ENCODE results near the gene TBC1D22A. TPM values are rescaled to one million over a fixed set of nuclear protein-coding genes. Genes with fewer than 3 reads are reported as not detected.

Gene TBC1D22A
- polyA plus RNA-seq, 1 donor from 2014 or later, result 9.3 TPM

DNA sequence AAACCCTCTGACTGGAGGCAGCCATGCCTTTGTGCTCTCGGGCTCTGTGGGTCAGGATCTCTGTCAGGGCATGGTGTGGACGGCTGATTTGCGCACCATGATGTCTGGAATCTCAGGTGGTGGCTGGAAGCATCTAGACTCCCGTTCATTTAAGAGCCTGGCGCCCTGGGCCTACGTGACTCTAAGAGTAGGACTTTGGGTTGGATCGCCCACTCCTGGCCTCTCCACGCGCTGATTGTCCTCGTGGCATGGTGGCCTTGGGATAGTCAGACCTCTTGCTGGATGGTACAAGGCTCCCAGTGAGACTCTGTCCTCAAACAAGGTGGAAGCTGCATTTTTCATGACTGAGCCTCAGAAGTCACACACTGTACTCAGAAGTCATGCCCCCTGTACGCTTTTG, 224.3 kb downstream of the TBC1D22A start:
- Histone ChIP-seq H3K4me2 (ENCODE audit: low read length) (no peak overlapping the region), H3K9ac (ENCODE audit: low read length) (no peak overlapping the region), H2AFZ (ENCODE audit: low read depth, low read length) (no peak overlapping the region), H3F3A (ENCODE audit: insufficient read depth, low read length, poor library complexity, severe bottlenecking) (no peaks in the 10 kb centered on the region), H3K9me2 (ENCODE audit: insufficient read depth, low read length) (no peaks in the 10 kb centered on the region), H3K27ac (ENCODE audit: low read length) (no peak overlapping the region), H3K4me3 (ENCODE audit: low read length) (no peak overlapping the region), H3K9me3 (ENCODE audit: low read length) (no peaks in the 10 kb centered on the region), H4K20me1 (ENCODE audit: insufficient read depth) (no peaks in the 10 kb centered on the region), H3K79me2 (replicated peaks; ENCODE audit: insufficient read depth, low read length) (no peaks in the 10 kb centered on the region), H3K27me3 (ENCODE audit: insufficient read depth, low read depth, low read length) (no peaks in the 10 kb centered on the region), H3K36me3 (ENCODE audit: insufficient read depth, low read length) (no peaks in the 10 kb centered on the region)
- TF ChIP-seq TAF1 (IDR thresholded peaks at IDR 0.05; ENCODE audit: low read depth), result no peak
- no peak for TF ChIP-seq EZH2 (IDR thresholded peaks at IDR 0.05; ENCODE audit: borderline replicate concordance, insufficient read depth, low read length, poor library complexity, severe bottlenecking)
- TF ChIP-seq, protein P1, sequence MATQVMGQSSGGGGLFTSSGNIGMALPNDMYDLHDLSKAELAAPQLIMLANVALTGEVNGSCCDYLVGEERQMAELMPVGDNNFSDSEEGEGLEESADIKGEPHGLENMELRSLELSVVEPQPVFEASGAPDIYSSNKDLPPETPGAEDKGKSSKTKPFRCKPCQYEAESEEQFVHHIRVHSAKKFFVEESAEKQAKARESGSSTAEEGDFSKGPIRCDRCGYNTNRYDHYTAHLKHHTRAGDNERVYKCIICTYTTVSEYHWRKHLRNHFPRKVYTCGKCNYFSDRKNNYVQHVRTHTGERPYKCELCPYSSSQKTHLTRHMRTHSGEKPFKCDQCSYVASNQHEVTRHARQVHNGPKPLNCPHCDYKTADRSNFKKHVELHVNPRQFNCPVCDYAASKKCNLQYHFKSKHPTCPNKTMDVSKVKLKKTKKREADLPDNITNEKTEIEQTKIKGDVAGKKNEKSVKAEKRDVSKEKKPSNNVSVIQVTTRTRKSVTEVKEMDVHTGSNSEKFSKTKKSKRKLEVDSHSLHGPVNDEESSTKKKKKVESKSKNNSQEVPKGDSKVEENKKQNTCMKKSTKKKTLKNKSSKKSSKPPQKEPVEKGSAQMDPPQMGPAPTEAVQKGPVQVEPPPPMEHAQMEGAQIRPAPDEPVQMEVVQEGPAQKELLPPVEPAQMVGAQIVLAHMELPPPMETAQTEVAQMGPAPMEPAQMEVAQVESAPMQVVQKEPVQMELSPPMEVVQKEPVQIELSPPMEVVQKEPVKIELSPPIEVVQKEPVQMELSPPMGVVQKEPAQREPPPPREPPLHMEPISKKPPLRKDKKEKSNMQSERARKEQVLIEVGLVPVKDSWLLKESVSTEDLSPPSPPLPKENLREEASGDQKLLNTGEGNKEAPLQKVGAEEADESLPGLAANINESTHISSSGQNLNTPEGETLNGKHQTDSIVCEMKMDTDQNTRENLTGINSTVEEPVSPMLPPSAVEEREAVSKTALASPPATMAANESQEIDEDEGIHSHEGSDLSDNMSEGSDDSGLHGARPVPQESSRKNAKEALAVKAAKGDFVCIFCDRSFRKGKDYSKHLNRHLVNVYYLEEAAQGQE (IDR thresholded peaks at IDR 0.05; ENCODE audit: borderline replicate concordance), result no peak
- no peak for TF ChIP-seq SMC3 (conservative IDR thresholded peaks at IDR 0.05; ENCODE audit: poor library complexity)
- no peak for TF ChIP-seq RAD21 (conservative IDR thresholded peaks at IDR 0.05)
- TF ChIP-seq EP300 (conservative IDR thresholded peaks at IDR 0.05; ENCODE audit: poor library complexity, severe bottlenecking), result no peak
- TF ChIP-seq POLR2AphosphoS5 (IDR thresholded peaks at IDR 0.05), result no peak
- TF ChIP-seq, protein P2, sequence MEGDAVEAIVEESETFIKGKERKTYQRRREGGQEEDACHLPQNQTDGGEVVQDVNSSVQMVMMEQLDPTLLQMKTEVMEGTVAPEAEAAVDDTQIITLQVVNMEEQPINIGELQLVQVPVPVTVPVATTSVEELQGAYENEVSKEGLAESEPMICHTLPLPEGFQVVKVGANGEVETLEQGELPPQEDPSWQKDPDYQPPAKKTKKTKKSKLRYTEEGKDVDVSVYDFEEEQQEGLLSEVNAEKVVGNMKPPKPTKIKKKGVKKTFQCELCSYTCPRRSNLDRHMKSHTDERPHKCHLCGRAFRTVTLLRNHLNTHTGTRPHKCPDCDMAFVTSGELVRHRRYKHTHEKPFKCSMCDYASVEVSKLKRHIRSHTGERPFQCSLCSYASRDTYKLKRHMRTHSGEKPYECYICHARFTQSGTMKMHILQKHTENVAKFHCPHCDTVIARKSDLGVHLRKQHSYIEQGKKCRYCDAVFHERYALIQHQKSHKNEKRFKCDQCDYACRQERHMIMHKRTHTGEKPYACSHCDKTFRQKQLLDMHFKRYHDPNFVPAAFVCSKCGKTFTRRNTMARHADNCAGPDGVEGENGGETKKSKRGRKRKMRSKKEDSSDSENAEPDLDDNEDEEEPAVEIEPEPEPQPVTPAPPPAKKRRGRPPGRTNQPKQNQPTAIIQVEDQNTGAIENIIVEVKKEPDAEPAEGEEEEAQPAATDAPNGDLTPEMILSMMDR (IDR thresholded peaks at IDR 0.05; ENCODE audit: poor library complexity, severe bottlenecking), result no peak
- TF ChIP-seq MXI1 (conservative IDR thresholded peaks at IDR 0.05; ENCODE audit: poor library complexity, severe bottlenecking), result no peak

DNA sequence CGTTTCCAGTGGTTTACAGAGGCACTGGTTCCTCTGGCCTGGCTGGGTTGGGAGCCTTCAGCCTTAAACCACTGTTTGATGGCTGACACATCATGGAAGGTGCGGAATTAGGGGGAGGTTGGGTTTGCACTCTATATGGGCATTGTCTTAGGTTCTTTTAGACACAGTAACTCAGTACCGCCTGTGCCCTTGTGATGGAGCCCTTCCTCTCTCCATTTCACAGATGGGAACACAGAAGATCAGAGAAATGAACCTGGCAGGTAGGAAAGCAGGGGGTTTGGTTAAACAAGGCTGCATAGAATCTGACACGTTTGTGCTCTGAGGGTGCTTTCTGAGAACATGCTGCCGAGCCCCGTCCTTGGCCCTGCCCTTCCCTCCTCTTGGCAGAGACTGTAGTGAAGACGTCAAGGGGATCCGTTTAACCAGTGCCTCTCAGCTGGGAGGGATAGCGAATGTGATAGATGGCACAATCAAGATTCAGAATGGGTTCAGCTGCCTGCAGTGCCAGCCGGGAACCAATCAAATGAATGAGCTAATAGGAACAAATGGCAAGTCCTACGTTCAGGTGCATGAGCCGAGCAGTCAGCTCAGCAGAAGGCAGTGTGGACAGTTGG, 228.6 kb downstream of the TBC1D22A start:
- no peaks in the 10 kb centered on the region for H3K9me2 ChIP-seq (ENCODE audit: insufficient read depth, low read length)

More for the DNA sequence above, 228.6 kb downstream of the TBC1D22A start:
- Histone ChIP-seq H3K79me2 (replicated peaks; ENCODE audit: insufficient read depth, low read length) (no peaks in the 10 kb centered on the region), H2AFZ (ENCODE audit: low read depth, low read length) (no peak overlapping the region), H3K27me3 (ENCODE audit: insufficient read depth, low read depth, low read length) (no peaks in the 10 kb centered on the region), H3K36me3 (ENCODE audit: insufficient read depth, low read length) (no peaks in the 10 kb centered on the region), H3K27ac (ENCODE audit: low read length) (no peak overlapping the region), H3F3A (ENCODE audit: insufficient read depth, low read length, poor library complexity, severe bottlenecking) (no peaks in the 10 kb centered on the region), H3K9ac (ENCODE audit: low read length) (no peak overlapping the region), H4K20me1 (ENCODE audit: insufficient read depth) (no peaks in the 10 kb centered on the region), H3K9me3 (ENCODE audit: low read length) (no peaks in the 10 kb centered on the region), H3K4me3 (ENCODE audit: low read length) (no peak overlapping the region), H3K4me2 (ENCODE audit: low read length) (no peak overlapping the region)
- no peak for TF ChIP-seq SMC3 (conservative IDR thresholded peaks at IDR 0.05; ENCODE audit: poor library complexity)
- no peak for TF ChIP-seq MXI1 (conservative IDR thresholded peaks at IDR 0.05; ENCODE audit: poor library complexity, severe bottlenecking)
- no peak for TF ChIP-seq EP300 (conservative IDR thresholded peaks at IDR 0.05; ENCODE audit: poor library complexity, severe bottlenecking)
- TF ChIP-seq POLR2AphosphoS5 (IDR thresholded peaks at IDR 0.05), result no peak
- no peak for TF ChIP-seq RAD21 (conservative IDR thresholded peaks at IDR 0.05)
